Epithelial cell of esophagus (primary cell): ENCODE data around the gene ARHGEF7.

Experiments used
- DNase-seq: peaks from one replicate; pipeline ENCODE4 v3.0.0; 2010; ENCODE audit warnings: low read depth
- H3K4me3 ChIP-seq: 2 replicates; pipeline ENCODE4 v1.5.1; 2011; ENCODE audit warnings: mild to moderate bottlenecking, low read length, control low read depth
- TF ChIP-seq, protein P1 (sequence below): IDR thresholded peaks from 2 replicates; pipeline ENCODE4 v1.5.1; 2011; ENCODE audit warnings: low read depth, mild to moderate bottlenecking, low read length, control low read depth, inconsistent platforms; ENCODE audit not compliant: insufficient read depth; ENCODE audit errors: missing control alignments

ARHGEF7 gene

DNA sequence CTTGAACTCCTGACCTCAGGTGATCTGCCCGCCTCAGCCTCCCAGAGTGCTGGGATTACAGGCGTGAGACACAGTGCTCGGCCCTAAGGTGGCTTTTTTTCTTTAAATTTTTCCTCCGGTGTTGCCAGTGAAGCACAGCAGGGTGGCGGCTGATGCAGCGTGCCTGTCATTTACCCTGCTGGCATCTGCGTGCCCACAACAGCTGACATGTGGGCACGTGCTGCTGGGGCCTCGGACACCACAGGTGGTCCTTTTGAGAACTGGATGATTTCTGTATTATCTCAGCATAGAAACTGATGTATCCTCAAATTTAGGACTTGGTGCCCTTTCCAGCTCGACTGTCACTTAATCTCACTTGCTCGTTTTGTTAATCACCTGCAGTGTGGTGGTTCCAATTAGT is 174.1 kb downstream of the ARHGEF7 start:
- DNase-seq: no peak
- no peak overlapping the region for H3K4me3 ChIP-seq
- TF ChIP-seq, protein P1, sequence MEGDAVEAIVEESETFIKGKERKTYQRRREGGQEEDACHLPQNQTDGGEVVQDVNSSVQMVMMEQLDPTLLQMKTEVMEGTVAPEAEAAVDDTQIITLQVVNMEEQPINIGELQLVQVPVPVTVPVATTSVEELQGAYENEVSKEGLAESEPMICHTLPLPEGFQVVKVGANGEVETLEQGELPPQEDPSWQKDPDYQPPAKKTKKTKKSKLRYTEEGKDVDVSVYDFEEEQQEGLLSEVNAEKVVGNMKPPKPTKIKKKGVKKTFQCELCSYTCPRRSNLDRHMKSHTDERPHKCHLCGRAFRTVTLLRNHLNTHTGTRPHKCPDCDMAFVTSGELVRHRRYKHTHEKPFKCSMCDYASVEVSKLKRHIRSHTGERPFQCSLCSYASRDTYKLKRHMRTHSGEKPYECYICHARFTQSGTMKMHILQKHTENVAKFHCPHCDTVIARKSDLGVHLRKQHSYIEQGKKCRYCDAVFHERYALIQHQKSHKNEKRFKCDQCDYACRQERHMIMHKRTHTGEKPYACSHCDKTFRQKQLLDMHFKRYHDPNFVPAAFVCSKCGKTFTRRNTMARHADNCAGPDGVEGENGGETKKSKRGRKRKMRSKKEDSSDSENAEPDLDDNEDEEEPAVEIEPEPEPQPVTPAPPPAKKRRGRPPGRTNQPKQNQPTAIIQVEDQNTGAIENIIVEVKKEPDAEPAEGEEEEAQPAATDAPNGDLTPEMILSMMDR: no peak

DNA sequence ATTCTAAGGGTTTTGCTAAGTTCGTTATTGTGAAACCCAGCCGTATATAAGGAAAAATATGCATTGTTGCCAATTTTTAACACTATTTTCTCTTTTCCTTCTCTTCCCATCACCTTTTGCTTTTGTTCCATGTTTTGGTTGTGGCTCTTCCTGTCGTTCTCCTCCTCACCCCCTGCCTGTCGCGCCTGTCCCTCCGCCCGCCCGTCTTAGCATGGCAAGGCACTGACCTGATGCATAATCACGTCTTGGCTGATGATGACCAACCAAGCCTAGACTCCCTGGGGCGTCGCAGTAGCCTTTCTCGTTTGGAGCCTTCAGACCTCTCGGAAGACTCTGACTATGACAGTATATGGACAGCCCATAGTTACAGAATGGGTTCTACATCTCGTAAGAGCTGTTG is 176.8 kb downstream of the ARHGEF7 start:
- no peak overlapping the region for H3K4me3 ChIP-seq
- no peak for DNase-seq
- TF ChIP-seq, protein P1: no peak

DNA sequence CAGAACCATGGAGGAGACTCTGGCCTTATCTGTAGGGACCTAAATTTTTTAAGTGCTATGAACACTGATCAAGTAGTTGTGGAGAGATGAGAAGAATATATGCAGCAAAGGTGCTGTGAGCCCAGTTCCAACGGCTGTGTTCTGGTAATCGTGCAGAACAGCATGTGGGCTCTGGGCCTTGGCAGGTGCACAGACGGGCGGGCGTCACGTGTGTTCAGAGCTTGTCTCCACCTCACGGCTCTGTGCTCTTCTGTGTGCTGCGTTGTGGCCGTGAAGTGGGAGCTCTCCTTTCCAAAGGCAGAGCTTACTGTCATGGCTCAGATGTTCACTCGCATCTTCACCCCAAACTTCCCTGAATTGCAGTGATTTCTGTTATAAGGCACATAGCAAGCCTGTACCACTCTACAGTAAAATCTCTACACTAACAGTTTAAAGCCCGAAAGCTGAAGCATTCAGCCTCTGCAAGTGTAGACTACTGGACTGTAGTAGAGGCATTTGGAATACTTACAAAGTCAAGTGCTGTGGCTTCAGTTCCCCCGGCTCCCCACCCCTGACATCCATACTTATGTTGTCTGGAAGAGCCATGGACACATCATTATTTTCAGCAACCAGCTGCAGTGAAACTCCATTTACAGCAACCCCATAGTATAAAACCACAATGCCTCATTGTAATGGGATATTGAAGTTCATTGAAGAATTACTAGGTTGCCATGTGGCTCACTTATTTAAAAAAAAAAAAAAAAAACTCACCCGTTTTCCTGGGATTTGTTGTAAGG is 177.8 kb downstream of the ARHGEF7 start:
- H3K4me3 ChIP-seq: no peak overlapping the region
- TF ChIP-seq, protein P1: no peak
- DNase-seq: no peak

DNA sequence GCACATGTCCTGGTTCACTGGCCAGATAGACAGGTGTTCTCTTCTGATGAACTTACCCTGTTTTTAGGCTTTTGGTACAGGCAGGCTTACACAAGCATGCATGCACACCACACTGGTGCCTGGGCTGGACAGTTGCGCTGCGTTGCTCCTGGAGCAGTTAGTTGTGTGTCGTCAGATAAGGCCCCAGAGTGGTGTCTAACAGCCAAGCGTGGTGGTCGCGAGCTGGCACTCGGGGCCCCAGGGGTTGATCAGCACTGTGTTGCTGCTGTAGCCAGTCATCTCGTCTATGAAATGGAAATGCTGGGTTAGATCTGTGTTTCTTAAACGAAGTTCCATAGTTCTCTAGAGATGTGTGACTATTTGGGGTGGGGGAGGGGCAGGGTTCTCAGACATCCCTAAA is 180.8 kb downstream of the ARHGEF7 start:
- no peak overlapping the region for H3K4me3 ChIP-seq
- no peak for DNase-seq
- TF ChIP-seq, protein P1: no peak

DNA sequence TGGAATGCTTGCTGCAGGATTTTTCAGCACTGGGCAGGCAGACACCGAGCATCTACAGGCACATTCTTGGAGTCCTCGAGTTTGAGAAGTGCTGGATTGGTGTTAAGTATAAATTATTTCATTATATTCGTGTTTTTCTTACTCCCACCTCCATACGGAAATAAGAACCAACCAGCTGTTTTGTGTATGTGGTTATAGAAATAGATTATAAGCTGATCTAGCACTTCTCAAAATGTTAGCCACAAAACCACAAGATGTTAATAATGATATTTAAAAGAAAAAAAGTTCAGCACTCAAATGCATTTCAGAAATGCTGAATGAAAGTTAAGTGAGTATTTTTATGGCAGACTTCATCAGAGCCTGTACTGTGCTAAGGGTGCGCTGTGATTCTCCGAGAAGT is 181.3 kb downstream of the ARHGEF7 start:
- TF ChIP-seq, protein P1: no peak
- H3K4me3 ChIP-seq: no peak overlapping the region
- no peak for DNase-seq

DNA sequence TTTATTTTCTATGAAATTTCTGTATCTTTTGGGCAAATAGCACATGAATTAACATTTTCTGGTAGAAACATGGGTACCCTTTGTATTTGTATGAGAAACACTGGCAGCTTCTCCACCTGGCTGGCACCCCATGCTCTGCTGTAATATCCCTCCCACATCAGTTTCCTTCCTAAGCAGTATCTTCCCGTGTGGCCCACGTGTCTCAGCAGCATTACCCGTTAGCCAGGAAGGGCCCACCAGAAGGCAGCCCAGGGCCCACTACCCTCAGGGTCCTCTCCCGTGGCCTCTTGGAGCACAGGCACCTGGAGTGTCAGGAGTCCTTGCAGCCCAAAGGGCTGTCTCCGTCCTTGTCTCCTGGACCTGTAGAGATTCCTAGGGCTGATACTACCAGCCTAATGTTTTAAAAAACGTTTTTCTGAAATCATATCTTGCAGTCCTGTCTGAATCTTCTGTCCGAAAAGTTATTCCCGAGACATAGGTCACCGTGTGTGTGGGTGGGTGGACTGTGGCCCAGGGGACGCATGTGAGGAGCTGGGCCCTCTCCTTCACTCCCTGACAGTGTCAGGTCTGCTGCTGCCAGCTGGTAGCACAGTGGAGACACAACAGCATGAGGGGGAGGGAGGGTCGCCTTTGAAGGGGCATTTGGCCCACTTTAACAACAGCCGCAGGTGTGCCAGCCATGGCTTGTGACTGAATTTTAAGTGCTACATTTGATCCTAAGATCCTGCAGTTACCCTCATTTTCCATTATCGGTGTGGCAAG is 183.3 kb downstream of the ARHGEF7 start:
- DNase-seq: no peak

More for the DNA sequence above, 183.3 kb downstream of the ARHGEF7 start:
- H3K4me3 ChIP-seq: no peak overlapping the region
- TF ChIP-seq, protein P1: no peak
